GM04504 (cell line): ENCODE data around the gene ZFP62.

ENCODE experiments used
- DNase-seq: peaks from one replicate; pipeline ENCODE4 v3.0.0-alpha.2; 2012; ENCODE audit warnings: low read depth

Gene ZFP62

GRCh38 chr5:180810210-180810958 lies 50.7 kb downstream of the ZFP62 start:
- peak; percentile 86 for DNase-seq

GRCh38 chr5:180809403-180810209 lies 51.5 kb downstream of the ZFP62 start:
- peak; percentile 85 for DNase-seq

GRCh38 chr5:180808461-180809000 lies 52.5 kb downstream of the ZFP62 start:
- no peak for DNase-seq

GRCh38 chr5:180807654-180808414 lies 53.2 kb downstream of the ZFP62 start:
- DNase-seq = no peak

GRCh38 chr5:180807046-180807445 lies 54.0 kb downstream of the ZFP62 start:
- no peak for DNase-seq

- DNase-seq = no peak
These were observed 54.6 kb downstream of the ZFP62 start for GRCh38 chr5:180806351-180807011.

- no peak for DNase-seq
These were observed 56.9 kb downstream of the ZFP62 start for GRCh38 chr5:180804129-180804618.

- no peak for DNase-seq
These were observed 57.6 kb downstream of the ZFP62 start for GRCh38 chr5:180803181-180804128.

- peak; percentile 73 for DNase-seq
These were observed 58.5 kb downstream of the ZFP62 start, which contains the start of gene MGAT1 for GRCh38 chr5:180802325-180803180. MGAT1 (minus strand) TSS chr5:180802806; CDS start chr5:180792971, 9,835 bp downstream.

- no peak for DNase-seq
These were observed 59.3 kb downstream of the ZFP62 start for GRCh38 chr5:180801596-180802324.

GRCh38 chr5:180799902-180800801 lies 60.9 kb downstream of the ZFP62 start:
- DNase-seq = peak; percentile 54

GRCh38 chr5:180799194-180799593 lies 61.9 kb downstream of the ZFP62 start:
- DNase-seq = no peak

GRCh38 chr5:180798193-180798592 lies 62.9 kb downstream of the ZFP62 start:
- no peak for DNase-seq
